HCT116 (cell line): ENCODE data around the gene CHADL.
A peak's percentile ranks its signal among the peaks of the same experiment; 100 is the strongest.

Experiments
- RAD21 ChIP-seq: IDR thresholded peaks from 2 replicates; pipeline ENCODE4 v1.6.1; 2012; ENCODE audit warnings: low read depth, mild to moderate bottlenecking
- TF ChIP-seq, protein P1 (sequence below), 3 experiments: fragments of 200-600 bp in 1 of 3; sonication (generic) in 1 of 3; IDR thresholded peaks in 2 of 3; conservative IDR thresholded peaks in 1 of 3; 2 replicates each; pipeline ENCODE4 v1.5.1; 2012 to 2017; ENCODE audit warnings: low read depth in 2 of 3, low read length in 2 of 3, antibody characterized with exemption in 1 of 3, borderline replicate concordance in 1 of 3, control low read depth in 1 of 3, mild to moderate bottlenecking in 1 of 3, mixed read lengths in 1 of 3, mixed run types in 1 of 3, moderate library complexity in 1 of 3; ENCODE audit not compliant: insufficient read depth in 1 of 3

DNA sequence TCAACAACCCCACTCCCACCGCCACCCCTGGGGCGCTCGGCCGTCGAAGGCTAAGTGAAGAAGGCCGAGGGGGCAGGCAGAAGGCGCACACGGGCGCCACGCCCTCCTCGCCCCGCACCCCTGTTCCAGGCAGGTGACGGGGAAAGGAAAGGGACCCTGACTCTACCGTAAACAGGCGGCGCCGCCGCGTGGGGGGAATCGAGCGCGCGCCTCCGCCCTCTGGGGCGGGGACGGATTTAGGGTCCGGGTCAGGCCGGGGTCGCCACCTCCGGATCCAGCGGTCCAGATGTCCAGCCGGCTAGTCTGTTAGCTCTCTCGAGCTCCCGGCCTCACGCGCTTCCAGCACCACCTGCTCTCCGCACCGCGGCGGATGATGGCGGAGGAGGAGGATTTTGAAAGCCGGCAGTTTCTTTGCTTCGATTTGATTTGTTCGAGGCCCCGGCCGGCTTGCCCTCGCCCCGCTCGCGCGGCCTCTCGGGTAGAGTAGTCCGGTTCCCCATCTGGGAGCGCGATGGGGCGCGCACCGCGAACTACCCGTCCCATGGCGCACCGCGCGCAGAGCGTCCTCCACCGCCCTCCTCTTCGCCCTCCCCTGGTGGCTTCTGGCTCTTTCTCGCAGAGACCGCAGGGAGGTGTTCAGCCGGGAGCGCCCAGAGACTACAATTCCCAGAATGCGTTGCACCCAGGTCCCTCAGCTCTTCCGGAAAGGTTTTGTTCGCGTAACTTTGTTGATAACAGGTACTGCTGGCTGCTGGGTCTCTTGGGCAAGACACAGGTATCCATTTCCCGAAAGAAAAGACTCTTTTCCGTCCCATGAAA is 45.3 kb upstream of the CHADL start, which contains the start of gene RANGAP1:
- TF ChIP-seq, protein P1, sequence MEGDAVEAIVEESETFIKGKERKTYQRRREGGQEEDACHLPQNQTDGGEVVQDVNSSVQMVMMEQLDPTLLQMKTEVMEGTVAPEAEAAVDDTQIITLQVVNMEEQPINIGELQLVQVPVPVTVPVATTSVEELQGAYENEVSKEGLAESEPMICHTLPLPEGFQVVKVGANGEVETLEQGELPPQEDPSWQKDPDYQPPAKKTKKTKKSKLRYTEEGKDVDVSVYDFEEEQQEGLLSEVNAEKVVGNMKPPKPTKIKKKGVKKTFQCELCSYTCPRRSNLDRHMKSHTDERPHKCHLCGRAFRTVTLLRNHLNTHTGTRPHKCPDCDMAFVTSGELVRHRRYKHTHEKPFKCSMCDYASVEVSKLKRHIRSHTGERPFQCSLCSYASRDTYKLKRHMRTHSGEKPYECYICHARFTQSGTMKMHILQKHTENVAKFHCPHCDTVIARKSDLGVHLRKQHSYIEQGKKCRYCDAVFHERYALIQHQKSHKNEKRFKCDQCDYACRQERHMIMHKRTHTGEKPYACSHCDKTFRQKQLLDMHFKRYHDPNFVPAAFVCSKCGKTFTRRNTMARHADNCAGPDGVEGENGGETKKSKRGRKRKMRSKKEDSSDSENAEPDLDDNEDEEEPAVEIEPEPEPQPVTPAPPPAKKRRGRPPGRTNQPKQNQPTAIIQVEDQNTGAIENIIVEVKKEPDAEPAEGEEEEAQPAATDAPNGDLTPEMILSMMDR (IDR thresholded peaks at IDR 0.05 in 2 of 3, conservative IDR thresholded peaks at IDR 0.05 in 1 of 3; ENCODE audit: borderline replicate concordance in 1 of 3, insufficient read depth in 1 of 3, low read depth in 2 of 3, low read length in 2 of 3), result no peak
- TF ChIP-seq RAD21, result 0 out of 2 replicates have a peak, but pooled peaks have one; percentile 4
